SKM-1 (cell line): ENCODE measurements around the gene LARGE2.
A peak's percentile ranks its signal among the peaks of the same experiment; 100 is the strongest.

Experiments used
- DNase-seq: peaks from one replicate; lab custom pipeline; 2025; ENCODE audit not compliant: unreplicated experiment; lab: John Stamatoyannopoulos, UW

Gene LARGE2

GRCh38 chr11:45949992-45950407 is 27.5 kb downstream of the LARGE2 start:
- DNase-seq, result no peak

GRCh38 chr11:45959851-45960250 is 37.4 kb downstream of the LARGE2 start:
- no peak for DNase-seq

GRCh38 chr11:45960387-45961095 is 38.1 kb downstream of the LARGE2 start:
- no peak for DNase-seq

- DNase-seq, result no peak
These were observed 39.3 kb downstream of the LARGE2 start for GRCh38 chr11:45961751-45962240.

GRCh38 chr11:45964911-45965389 is 42.5 kb downstream of the LARGE2 start:
- DNase-seq, result peak; percentile 28

- DNase-seq, result no peak
These were observed 45.0 kb downstream of the LARGE2 start for GRCh38 chr11:45967506-45967905.

GRCh38 chr11:45968901-45969300 is 46.4 kb downstream of the LARGE2 start:
- DNase-seq, result no peak

GRCh38 chr11:45973601-45974000 is 51.1 kb downstream of the LARGE2 start:
- no peak for DNase-seq

GRCh38 chr11:45974806-45975205 is 52.4 kb downstream of the LARGE2 start:
- DNase-seq, result no peak
